HEK293T (cell line): ENCODE data around the gene LPAR3.

Source experiments
- ARNT ChIP-seq: fragments of 450-650 bp; IDR thresholded peaks from 2 replicates; pipeline ENCODE4 v1.6.1; 2017; ENCODE audit warnings: mild to moderate bottlenecking
- CTBP1 ChIP-seq: fragments of 450-650 bp; IDR thresholded peaks from 2 replicates; pipeline ENCODE4 v1.6.1; 2016; ENCODE audit warnings: borderline replicate concordance
- FOXK2 ChIP-seq: fragments of 450-650 bp; IDR thresholded peaks from 2 replicates; pipeline ENCODE4 v1.6.1; 2016; ENCODE audit warnings: mild to moderate bottlenecking
- HDGF ChIP-seq: fragments of 450-650 bp; IDR thresholded peaks from 2 replicates; pipeline ENCODE4 v1.6.1; 2017; ENCODE audit warnings: antibody characterized with exemption, borderline replicate concordance
- SP1 ChIP-seq: fragments of 450-650 bp; IDR thresholded peaks from 2 replicates; pipeline ENCODE4 v1.6.1; 2017

- TF ChIP-seq SP1 (no peak), ARNT (no peak), FOXK2 (no peak), CTBP1 (no peak), HDGF (no peak)
These were observed 15.4 kb downstream of the LPAR3 start for GRCh38 chr1:84877592-84877991.
